NCI-H1092 (cell line): ENCODE measurements around the gene TPST2.

Source experiments
- DNase-seq: peaks from one replicate; lab custom pipeline; 2025; lab: John Stamatoyannopoulos, UW

Gene TPST2

GRCh38 chr22:26580240-26580962, 9.5 kb downstream of the TPST2 start:
- no peak for DNase-seq

- no peak for DNase-seq
Observed at GRCh38 chr22:26579331-26579886, 10.5 kb downstream of the TPST2 start.

GRCh38 chr22:26577081-26577480, 12.9 kb downstream of the TPST2 start:
- DNase-seq: no peak

- no peak for DNase-seq
Observed at GRCh38 chr22:26576026-26576680, 13.8 kb downstream of the TPST2 start.

- DNase-seq: no peak
Observed at GRCh38 chr22:26574001-26574723, 15.8 kb downstream of the TPST2 start.

GRCh38 chr22:26573026-26573662, 16.8 kb downstream of the TPST2 start:
- DNase-seq: no peak

- no peak for DNase-seq
Observed at GRCh38 chr22:26570864-26571525, 18.9 kb downstream of the TPST2 start.

GRCh38 chr22:26570115-26570514, 19.8 kb downstream of the TPST2 start:
- no peak for DNase-seq

GRCh38 chr22:26568207-26568706, 21.7 kb downstream of the TPST2 start:
- DNase-seq: no peak

GRCh38 chr22:26567610-26568009, 22.3 kb downstream of the TPST2 start:
- no peak for DNase-seq

GRCh38 chr22:26566994-26567393, 22.9 kb downstream of the TPST2 start:
- DNase-seq: no peak

- no peak for DNase-seq
Observed at GRCh38 chr22:26565889-26566288, 24.0 kb downstream of the TPST2 start.

- no peak for DNase-seq
Observed at GRCh38 chr22:26565181-26565580, 24.8 kb downstream of the TPST2 start.

GRCh38 chr22:26564672-26565071, 25.3 kb downstream of the TPST2 start:
- DNase-seq: no peak

GRCh38 chr22:26564181-26564580, 25.8 kb downstream of the TPST2 start:
- no peak for DNase-seq

GRCh38 chr22:26563022-26563421, 26.9 kb downstream of the TPST2 start:
- no peak for DNase-seq

GRCh38 chr22:26561756-26562417, 28.0 kb downstream of the TPST2 start:
- DNase-seq: no peak

- DNase-seq: no peak
Observed at GRCh38 chr22:26559961-26560575, 29.9 kb downstream of the TPST2 start.

- DNase-seq: no peak
Observed at GRCh38 chr22:26558248-26558895, 31.6 kb downstream of the TPST2 start.

GRCh38 chr22:26556904-26557303, 33.0 kb downstream of the TPST2 start:
- no peak for DNase-seq
